ENCODE data around the gene SKI.
"Not testable (repeated sequence)": the region's sequence is repeated elsewhere in the genome, so short reads cannot be mapped to it uniquely, and the experiment has no call there.

DNA sequence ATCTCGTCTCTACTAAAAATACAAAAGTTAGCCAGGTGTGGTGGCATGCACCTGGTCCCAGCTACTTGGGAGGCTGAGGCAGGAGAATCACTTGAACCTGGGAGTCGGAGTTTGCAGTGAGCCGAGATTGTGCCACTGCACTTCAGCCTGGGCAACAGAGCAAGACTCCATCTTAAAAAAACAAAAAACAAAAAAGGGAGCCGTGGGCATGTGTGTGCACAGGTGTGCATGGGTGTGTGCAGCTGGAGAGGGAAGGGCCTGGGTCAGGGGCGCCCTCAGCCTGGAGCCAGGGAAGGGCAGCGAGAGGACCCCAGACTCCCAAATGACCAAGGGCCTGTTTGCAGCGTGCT lies 18.9 kb downstream of the SKI start:
- not testable (repeated sequence) for TF ChIP-seq POLR2AphosphoS5 (IDR thresholded peaks at IDR 0.05; ENCODE audit: borderline replicate concordance, low read depth, low read length); EZH2 (IDR thresholded peaks at IDR 0.05)

Measured in SK-N-MC (cell line).